DOHH2 (cell line): Measurements from ENCODE around the gene CFAP100.

ENCODE experiments used
- EZH2phosphoT487 ChIP-seq: fragments of 200-600 bp; sonication (generic); IDR thresholded peaks from 2 replicates; pipeline ENCODE4 v1.6.1; 2017; ENCODE audit warnings: borderline replicate concordance, mild to moderate bottlenecking, antibody characterized with exemption, low read length, moderate library complexity, mixed read lengths
- TF ChIP-seq, protein P1 (sequence below): fragments of 200-600 bp; sonication (generic); IDR thresholded peaks from one replicate; pipeline ENCODE4 v1.5.1; 2014; ENCODE audit warnings: antibody characterized with exemption, mild to moderate bottlenecking, low read depth, low read length; ENCODE audit not compliant: poor library complexity, severe bottlenecking

DNA sequence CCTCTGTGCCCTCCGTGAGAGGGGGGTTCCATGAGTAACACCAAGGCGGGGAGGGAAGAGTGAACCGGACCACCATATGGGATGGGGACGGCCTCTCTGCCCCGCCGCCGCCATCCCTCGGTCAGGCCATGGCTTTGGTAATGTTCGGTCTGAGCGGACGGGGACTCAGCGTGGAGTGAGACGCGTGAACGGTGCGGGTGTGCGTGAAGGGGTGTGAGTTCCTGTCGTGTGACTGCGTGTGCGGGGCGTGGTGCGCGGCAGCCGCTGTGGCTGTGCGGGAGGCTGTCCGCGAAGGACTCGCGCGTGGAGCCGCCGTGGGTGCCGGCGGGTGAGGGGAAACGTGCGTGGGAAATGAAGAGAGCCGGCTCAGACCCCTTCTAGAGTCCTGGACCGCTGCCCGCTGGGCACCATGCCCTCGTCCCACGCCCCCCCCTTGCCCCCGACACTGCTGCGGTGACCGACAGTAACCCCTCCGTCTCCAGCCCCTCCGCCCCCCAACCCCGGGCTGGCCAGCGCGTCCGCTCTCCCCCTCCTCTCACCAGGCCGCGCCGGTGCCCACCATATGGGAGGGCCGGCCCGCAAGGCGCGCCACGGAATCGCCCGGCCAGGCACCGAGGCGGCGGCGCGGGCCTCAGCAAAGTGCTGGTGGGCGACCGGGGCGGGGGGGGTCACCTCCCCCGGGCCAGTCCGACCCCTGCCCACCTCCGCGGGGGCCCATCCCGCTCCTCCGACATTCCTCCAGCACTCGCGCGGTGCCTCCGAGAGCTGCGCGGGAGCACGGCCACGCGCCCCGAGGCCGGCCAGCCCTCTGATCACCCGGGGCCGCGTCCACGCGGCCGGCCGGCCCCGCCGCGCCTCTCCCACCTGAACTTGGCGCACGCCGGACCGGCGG, 38.1 kb upstream of the CFAP100 start:
- TF ChIP-seq, protein P1, sequence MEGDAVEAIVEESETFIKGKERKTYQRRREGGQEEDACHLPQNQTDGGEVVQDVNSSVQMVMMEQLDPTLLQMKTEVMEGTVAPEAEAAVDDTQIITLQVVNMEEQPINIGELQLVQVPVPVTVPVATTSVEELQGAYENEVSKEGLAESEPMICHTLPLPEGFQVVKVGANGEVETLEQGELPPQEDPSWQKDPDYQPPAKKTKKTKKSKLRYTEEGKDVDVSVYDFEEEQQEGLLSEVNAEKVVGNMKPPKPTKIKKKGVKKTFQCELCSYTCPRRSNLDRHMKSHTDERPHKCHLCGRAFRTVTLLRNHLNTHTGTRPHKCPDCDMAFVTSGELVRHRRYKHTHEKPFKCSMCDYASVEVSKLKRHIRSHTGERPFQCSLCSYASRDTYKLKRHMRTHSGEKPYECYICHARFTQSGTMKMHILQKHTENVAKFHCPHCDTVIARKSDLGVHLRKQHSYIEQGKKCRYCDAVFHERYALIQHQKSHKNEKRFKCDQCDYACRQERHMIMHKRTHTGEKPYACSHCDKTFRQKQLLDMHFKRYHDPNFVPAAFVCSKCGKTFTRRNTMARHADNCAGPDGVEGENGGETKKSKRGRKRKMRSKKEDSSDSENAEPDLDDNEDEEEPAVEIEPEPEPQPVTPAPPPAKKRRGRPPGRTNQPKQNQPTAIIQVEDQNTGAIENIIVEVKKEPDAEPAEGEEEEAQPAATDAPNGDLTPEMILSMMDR, result no peak
- TF ChIP-seq EZH2phosphoT487, result no peak
